A673 (cell line): ENCODE results near the gene RNF34.

Experiments used
- EZH2 ChIP-seq: fragments of 200-600 bp; sonication (generic); IDR thresholded peaks from 2 replicates; pipeline ENCODE4 v1.6.1; 2017; ENCODE audit warnings: borderline replicate concordance, low read depth, mild to moderate bottlenecking, mixed read lengths, antibody characterized with exemption, low read length; ENCODE audit not compliant: poor library complexity, severe bottlenecking
- TF ChIP-seq, protein P1 (sequence below): fragments of 300-800, 200-600 bp; sonication (generic); conservative IDR thresholded peaks from 2 replicates; pipeline ENCODE4 v1.5.1; 2017; ENCODE audit warnings: low read depth, mild to moderate bottlenecking, antibody characterized with exemption, low read length, moderate library complexity, mixed read lengths

GRCh38 chr12:121400332-121401139 lies 618 bp downstream of the RNF34 start:
- TF ChIP-seq, protein P1, sequence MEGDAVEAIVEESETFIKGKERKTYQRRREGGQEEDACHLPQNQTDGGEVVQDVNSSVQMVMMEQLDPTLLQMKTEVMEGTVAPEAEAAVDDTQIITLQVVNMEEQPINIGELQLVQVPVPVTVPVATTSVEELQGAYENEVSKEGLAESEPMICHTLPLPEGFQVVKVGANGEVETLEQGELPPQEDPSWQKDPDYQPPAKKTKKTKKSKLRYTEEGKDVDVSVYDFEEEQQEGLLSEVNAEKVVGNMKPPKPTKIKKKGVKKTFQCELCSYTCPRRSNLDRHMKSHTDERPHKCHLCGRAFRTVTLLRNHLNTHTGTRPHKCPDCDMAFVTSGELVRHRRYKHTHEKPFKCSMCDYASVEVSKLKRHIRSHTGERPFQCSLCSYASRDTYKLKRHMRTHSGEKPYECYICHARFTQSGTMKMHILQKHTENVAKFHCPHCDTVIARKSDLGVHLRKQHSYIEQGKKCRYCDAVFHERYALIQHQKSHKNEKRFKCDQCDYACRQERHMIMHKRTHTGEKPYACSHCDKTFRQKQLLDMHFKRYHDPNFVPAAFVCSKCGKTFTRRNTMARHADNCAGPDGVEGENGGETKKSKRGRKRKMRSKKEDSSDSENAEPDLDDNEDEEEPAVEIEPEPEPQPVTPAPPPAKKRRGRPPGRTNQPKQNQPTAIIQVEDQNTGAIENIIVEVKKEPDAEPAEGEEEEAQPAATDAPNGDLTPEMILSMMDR, result no peak
- no peak for TF ChIP-seq EZH2
